CD4-positive, alpha-beta T cell treated with Interleukin-4 for 4 hours (primary cell): ENCODE data around the gene KCNJ5.

Experiments used
- DNase-seq: peaks from one replicate; pipeline ENCODE4 v3.0.0-alpha.2; 2020

Gene KCNJ5

DNA sequence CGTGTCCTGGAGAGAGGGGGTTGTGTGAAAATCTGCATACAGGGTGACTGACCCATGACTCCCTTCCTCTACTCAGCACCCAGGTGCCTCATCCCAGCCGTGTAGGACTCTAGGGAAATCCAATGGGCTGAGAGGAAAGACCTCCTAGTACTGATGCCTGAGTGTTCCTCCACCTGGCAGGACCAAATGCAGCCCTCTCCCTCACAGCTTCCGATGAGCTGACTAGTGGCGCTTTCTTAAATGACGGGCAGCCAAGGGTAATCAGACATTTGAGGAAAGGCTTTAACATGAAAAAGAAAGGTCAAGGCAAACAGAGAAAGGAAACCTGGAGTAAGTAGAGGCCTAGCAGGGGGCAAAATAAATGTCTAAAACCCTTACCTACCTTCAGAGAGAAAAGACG is 19.1 kb upstream of the KCNJ5 start:
- DNase-seq, result no peak

DNA sequence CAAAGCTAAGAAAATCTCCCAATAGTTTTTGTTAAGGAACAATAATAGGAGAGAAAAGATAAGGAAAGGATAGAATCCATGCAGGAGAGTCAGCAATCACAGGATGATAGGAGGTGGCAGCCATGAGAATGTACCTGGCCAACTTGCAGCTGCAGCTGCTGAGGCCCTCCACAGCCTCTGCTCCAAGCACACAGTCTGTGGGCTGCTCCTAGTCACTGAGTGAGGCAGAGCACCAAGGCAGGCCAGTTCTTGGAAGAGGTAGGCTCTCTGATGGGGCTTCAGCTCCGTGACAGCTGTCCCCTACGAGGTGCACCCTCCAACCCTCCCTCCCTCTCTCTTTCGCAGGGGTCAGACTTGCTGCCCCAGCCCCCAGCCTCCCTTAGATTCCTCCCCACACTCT is 18.6 kb upstream of the KCNJ5 start:
- no peak for DNase-seq

DNA sequence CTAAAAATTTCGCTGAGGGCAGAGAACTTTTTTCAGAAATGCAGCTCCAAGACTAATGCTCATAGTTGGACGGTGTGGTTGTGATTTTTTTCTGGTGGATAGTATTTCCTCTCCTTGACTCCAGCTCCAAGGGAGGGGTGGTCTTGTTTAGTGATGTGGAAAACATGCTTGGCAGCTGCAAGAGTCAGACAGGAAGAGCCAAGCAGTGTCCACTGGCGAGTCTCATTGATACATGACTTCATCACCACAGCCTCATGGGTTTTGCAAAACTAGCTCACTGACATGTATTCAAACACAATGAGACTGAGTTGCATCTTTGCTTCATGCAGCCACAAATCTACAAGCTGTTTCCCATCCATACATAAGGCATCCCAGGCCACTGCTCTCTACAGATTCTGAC is 16.7 kb upstream of the KCNJ5 start:
- no peak for DNase-seq

DNA sequence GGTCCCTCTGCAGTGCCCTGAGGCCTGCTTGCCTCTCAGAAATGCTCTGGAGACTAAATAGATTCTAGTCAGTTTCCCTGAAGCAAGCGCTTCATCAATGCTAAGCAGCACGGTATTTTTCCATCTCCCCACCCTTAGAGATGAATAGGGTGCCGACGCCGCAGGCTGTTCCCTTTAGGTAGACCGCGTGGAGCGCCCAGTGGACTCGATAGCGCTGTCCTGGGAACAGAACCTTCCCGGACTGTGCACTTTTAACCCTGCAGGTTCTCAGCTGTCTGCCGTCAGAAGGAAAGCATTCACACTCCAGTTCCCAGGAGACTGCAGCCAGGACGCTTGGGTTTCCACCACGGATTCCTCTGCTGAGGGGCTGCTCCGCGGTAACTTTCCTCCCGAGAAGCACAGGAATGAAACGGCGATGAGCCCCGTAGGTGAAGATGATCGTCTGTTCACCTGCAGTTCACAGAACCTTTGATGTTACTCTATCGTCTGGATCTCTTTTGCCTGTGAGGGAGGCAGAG is 15.0 kb upstream of the KCNJ5 start:
- no peak for DNase-seq

DNA sequence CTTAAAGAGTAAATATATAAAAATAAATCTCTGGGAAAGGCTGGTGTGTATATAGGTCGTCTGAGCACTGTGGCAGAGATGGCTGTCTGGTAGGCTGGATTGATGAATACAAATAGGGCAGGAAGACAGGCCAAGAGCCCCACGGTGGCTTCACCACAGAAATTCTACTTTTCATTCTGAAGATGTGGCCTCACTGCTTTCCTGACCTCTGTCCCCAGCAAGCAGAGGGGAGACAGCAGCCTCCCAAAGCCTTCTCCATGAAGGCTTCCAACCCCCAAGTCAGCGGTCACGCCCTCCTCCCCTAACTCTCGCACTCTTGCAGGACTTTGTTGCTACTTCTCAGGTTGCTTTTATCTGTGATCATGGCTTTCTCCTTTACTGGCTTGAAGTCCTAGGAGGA is 13.4 kb upstream of the KCNJ5 start:
- DNase-seq, result no peak

DNA sequence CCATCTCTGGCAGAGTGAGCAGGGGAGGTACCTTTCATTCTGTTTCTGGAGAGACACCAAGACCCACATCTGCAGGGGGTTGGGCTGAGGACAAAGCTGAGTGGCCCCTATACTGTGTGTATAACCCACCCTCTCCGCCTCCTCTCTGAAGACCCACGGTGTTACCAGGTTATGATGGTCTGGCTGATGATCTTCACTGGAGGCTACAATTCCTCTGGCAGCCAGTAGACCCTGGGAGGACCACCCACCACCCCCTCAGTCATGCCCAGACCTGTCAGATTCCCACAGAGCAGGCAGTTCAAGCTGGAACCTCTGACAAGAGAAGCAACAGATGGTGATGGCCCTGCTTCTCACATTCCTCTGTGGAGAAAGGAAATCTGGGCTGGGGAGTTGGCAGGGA is 12.7 kb upstream of the KCNJ5 start:
- DNase-seq, result no peak

DNA sequence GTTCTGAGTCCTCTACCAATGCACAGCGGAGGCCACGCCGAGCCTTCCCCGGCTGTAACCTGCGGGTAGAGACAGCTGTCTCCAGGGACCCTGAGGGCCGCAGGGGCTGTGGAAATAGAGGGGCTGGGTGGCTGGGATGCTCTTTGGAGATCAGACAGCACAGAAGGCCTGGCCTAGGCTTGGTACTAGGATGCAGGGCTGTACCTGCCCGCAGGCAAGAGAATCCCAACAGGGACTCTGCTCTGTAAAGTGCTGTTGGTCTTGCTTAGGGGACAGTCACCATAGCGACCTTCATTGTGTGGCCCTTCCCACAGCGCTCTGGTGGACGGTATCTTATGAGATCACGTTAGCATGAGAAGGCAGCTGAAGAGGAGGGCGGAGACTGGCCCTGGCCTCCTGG is 11.3 kb upstream of the KCNJ5 start:
- no peak for DNase-seq

DNA sequence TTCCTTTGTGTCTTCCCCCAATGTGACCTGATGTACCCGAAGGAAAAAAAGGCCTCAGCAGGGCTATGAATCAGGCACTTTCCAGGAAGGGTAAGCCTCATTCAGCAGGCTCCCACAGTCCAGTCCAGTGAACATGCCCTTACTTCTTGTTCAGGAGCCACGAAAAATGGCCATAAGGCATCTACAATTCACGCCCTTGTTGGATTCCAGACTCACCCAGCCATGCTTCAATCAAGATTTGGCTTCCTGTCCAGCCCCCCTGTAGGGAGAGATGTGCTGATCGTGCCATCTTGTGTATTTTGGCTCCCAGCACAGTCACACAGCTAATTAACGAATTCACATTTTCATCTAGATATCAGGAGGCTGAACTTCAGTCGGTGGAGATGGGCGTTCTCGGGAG is 9.9 kb upstream of the KCNJ5 start:
- no peak for DNase-seq

DNA sequence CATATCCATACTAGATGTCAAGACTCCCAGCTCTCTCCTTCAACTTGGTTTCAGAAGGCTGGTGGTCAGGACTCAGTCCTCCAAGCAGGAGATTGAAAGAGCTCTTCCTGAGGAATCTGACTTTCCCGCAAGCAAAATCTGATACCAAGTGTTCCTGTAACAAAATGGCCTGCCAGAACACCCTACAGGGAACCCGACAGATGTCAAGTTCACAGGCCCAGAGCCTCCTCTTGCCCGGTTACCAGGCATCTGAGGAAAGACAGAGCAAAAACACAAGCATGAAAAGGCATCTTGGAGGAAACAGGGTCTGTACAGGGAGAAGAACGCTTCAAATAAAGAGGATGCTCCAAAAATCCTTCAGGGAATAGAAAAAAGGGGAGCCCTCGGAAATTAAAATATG is 8.7 kb upstream of the KCNJ5 start:
- no peak for DNase-seq

DNA sequence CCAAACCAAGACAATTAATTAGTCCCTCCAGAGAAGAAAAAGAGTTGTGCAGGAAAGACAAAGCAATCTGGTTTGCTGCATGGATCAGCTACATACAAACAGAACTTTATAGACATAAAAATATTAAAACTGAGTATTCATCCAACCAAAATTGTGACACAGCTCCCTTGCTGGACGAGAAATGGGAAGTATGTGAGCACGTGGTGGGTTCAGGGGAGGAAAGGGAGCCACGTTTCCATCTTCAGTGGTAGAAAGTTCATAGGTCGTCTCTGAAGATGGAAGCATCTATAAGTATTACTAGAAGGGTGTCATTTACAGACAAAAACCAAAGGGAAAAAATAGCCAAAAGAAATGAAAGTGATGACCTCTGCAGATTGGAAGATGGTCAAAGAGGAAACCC is 7.1 kb upstream of the KCNJ5 start:
- no peak for DNase-seq

DNA sequence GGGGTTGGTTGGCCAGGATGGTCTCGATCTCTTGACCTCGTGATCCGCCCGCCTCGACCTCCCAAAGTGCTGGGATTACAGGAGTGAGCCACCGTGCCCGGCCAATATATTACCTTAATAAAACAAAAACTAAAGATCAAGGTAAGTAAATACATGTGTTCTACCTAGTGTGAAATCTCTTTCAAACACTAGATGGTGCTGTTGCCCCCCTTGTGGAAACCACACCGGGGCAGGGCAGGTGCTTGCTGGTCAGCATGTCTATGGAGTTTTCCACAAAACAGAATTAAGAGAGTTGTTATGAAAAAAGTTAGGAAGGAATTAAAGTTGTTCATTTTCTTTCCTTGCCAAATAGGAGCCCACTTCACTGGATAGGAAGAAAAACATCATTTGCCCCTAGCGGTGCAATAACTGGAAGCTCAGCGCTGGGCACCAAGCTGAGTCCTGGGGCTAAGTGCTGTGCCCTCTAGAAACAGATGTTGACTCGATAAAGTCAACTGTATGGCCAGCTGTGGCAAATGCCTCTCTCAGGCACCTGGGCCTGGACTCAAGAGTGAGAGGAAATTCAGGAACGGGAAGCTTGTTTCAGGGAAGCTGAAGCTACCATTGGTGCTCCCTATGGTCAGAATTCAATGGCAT is 6.3 kb upstream of the KCNJ5 start:
- DNase-seq, result peak; percentile 72

DNA sequence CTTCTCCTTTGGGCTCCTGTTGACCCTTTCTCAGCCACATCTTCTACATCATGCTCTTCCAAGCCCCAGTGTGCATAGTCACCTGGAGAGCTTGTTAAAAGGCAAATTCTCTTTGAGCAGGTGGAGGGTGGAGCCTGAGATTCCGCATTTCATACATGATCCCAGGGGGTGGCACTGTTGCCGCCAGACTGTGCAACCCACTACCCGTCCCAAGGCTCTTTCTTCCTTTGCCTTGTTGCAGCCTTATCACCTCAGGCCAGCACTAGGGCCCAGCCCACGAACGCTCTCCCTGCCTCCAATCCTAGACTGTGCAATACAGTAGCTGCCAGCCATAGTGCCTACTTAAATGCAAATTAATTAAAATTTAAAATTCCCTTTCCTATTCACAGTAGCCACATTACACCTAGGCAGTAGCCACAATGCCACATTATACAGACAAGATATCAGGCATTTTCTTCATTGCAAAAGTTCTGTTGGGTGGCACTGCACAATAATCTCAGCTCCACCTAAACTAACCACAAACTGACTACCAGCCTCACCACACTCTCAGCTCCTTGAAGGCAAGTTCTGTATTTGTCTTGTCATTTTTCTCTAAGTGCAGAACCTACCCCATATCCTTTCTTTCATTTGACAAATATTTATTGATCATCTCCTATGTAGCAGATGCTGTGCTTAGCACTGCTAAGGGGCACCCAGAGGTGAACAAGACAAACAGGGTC is 4.6 kb upstream of the KCNJ5 start:
- no peak for DNase-seq

DNA sequence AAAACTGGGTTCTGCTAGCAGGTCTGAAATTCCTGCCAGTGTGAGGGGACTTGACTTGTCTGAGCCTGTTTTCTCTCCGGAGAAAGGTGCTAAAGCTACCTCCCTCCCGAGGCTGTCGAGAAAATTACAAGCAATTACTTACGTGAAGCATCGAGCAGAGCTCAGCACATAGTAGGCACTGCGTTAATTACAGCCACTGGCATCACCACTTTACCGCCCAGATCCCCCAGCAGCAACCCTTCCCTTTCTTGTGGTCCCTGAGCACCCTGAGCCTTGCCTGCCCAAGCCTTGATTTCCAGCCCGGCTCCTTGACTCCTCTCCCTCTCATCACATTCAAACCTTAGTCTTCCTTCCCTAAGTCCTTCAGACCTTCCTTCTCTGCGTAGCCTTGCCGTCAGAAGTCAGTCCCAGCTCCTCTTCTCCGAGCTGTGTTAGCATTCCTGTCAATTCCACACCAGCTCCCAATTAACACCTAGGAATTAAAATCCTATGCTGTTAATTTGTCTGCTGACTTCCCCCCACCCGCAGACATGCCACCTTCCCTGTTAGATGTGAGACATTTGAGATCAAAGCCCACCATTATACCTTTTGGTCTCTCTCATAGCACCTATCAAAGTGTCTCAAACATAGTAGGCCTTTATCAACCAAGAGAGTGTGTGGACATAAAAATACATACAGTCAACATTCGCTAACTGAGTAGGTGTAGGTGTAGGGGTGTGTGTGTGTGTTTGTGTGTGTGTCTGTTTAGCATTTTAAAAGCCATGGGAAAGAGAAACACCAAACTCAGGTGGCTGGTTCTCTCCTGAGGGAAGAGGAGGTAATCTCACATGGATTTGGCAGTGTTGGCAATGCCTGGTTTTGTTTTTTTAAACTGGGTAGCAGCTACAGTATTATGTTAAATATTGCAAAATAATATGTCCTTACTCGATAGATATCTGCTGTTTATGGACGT is 2.8 kb upstream of the KCNJ5 start:
- DNase-seq, result no peak

DNA sequence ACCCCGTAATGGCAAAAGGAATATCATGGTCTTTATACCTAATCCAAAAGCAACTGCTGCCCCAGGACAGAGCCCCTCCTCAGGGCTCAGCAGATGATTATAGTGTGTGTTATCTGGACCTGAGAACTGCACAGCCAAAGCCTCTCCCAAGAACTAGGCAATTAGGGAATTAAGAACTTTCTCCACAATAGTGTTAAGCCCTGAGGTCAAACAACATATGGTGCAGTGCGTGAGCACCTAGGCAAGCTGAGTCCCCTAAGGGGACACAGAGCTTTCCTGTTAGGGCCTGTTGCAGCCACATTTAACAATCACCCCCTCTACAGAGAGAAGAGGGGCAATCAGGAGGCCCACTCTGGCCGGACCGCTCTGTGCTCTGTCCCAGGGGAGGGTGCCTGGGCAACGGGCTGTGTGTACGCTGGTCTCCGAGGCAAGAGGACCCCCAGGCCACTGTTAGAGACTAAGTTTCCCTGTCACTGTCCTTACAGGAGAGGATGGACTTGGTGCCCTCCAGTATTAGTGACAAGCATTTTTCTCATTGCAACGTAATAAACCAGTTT is 1.4 kb upstream of the KCNJ5 start:
- DNase-seq, result no peak

DNA sequence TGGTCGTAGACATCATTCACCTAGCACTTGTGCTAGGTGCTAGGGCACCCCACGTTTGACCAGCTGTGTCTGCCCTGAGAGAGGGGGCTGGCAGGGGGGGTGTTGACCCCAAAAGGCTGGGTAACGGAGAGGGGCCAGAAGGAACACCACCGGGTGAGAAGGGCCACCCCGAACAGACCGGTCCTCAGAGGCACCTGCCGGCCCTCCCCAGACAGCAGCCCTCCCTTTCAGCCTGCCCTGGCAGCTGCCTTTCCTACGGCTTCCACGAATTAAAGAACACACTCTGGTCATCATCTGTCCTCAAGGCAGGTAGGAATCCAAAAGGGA is 977 bp upstream of the KCNJ5 start:
- no peak for DNase-seq

DNA sequence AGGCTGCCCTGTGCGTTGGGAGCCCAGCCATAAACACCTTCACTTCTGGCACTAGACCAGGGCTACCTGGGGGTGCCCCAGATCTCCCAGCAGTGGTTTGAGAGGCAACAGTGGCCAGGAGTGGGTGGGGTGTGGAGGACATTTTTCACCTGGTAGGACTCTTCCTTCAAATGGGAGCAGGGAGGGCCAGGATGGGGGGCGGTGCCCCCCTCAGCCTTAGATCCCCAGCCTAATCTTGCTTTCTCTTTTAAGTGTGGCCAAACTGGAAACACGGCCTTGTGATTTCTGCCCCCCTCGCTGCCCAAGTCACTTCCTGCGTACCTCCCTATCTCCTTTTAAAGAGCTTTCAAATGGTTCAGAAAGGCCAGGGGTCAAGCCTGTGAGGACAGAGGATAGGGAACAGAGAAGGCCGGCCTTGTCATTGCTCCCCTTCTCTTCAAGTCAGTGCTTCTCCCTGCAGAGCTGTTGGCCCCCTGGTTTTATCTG is 800 bp downstream of the KCNJ5 start:
- DNase-seq, result no peak

DNA sequence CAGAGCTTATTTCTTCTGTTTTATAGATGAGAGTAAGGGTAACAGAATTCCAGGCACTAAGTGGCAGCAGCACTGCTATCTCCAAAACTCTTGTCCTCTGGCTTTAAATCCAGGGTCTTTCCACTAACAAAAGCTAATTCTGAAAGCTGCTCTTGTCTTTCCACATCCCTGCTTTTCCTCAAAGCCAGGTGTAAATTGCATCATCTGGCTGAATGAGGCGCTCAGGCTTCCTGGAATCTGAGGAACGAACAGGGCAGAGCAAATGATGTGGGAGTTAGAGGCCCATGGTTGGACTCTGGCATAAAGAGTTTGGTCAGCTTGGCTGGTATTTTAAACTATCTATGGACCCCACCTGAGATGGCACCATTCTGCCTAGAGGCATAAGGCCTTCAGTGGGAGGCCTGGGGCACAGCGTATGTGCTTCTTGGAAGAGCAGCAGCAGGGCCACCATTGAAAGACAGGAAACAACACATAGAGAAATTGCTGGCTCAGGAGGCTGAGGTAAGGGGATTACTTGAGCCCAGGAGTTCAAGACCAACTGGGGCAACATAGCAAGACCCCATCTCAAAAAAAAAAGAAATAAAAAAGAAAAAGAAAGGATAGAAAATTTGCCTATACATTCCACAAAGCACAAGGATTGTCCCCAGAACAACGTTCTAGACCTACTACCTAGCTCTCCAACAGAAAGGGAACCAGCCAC is 1.9 kb downstream of the KCNJ5 start:
- DNase-seq, result no peak

DNA sequence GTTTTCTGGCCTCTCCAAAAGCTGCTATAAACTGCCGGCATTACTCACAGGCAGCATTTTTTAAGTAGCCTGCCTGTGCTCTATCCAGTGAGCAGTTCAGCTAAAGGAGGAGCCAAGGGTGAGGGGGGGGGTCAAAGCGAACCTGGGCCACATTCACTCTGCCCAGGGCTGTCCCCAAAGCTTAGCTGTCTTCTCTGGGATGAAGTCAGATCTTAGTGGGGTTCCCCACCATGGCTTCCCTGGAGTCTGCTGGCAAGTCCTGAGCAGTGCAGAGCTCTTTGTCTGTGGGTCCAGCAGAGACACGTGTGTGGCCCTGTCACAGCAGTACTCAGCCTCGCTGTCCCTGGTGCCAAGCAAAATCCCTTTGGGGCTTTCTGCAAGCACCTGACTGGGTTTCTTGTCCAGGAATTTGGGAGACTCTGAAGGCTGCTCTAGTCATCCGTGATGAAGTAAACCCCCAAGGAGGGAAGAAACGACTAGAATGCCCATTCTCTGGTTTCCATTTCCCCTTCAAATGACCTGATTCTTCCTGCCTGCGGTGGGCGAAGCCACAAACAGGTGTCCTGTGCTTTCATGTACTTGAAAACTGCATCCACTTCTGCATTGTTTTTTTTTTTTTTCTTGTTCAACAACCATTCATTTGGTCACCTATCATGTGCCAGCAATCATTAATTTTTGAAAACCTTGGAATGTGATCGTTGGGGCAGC is 2.6 kb downstream of the KCNJ5 start:
- DNase-seq, result no peak

DNA sequence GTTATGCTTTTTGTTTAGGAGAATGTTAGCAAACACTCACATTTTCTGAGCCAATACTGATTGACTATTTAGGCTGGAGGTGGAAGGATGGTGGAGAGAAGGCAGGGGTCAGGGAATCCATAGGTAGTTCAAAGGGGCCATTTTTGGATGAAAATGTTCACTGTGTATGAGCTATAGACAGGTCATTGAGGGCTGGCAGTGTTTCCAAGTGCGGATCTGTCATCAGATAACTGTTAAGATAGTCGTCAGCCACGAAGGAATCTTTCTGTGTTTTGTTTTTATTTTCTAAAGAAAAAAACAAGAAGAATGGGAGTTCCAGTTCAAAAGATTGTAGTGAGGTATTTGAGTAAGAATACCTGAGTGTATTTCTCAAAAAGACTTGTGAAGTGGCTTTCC is 3.1 kb downstream of the KCNJ5 start:
- no peak for DNase-seq

DNA sequence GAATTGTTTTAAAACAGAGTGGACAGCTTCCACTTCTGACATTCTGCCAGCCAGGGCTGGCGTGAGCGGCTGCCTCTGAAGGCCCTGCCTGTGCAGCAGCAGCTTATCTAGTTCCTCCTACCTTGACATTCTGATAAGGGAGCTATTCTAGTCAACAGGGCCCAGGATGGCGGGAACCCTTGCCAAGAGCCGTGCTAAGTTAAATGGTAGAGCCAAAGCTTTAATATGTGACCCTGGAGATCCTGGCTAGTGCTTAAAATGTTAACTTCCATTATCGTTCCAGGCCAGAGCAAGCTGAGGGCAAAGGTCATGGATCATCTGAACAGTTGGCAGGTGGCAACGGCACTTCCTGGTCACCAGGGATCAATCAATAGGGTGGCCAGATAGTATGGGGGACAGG is 3.5 kb downstream of the KCNJ5 start:
- no peak for DNase-seq

DNA sequence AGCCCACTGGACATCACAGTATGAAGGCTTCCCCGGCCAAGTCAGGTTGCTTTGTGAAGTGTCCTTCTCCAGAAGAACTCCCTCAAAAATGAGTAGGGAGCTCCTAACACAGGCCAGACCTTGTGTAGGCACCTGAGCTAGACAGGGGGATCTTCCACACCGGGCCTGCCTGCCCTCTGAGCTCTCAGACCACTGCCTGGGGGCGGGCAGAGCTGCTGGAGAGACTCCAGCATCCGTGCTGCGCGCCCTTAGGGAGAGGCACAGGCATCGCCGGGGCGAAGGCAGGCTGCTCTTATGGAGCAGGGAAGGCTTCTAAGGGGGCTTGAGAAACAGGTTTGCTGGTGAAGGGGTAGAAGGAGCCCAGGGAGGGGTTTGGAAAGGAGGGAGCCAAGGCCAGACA is 4.4 kb downstream of the KCNJ5 start:
- no peak for DNase-seq

DNA sequence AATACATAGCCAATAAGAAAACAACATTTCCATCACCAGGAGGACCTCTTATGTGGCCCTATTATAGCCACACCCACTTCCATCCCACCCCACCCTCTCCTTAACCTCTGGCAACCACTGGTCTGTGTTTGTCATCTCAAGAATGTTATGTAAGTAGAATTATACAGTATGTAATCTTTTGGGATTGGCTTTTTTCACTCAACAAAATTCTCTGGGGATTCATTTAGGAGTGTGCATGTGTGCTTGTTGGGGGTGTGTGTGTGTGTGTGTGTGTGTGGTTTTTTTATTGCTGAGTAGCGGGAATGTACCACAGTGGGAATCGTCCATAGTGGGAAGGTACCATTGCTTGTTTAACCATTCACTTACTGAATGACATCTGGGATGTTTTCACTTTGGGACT is 5.2 kb downstream of the KCNJ5 start:
- DNase-seq, result no peak
